ENCODE data around the gene TTL.

DNA sequence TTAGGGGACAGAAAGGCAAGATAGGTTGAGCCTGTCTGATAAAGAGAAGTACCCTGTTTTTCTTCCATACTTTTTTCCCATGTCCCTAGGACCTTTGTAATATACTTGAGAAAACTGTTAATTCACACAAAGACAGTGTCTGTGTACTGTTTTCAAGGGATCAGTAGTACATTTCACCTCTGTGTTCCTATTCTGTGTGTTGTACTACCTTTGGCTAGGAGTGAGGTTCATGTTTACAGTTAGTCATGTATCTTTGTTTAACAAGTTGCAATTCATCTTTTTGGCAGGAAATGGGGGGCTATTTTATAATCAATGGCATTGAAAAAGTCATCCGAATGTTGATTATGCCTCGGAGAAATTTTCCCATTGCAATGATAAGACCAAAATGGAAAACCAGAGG is 67.0 kb downstream of the TTL start:
- TF ChIP-seq SP1 (IDR thresholded peaks at IDR 0.05) (no peak), ZNF384 (IDR thresholded peaks at IDR 0.05) (no peak), BHLHE40 (IDR thresholded peaks at IDR 0.05; ENCODE audit: borderline replicate concordance) (no peak), SUZ12 (IDR thresholded peaks at IDR 0.05) (no peak), FOXA1 (IDR thresholded peaks at IDR 0.05) (no peak), ELF4 (IDR thresholded peaks at IDR 0.05) (no peak), L3MBTL2 (conservative IDR thresholded peaks at IDR 0.05) (no peak)

Measured in HEK293T (cell line).